Right renal cortex interstitium (tissue), 3 donors: ENCODE measurements around the gene HAAO. TPM values are rescaled to one million over a fixed set of nuclear protein-coding genes. Genes with fewer than 3 reads are reported as not detected.
A peak's percentile ranks its signal among the peaks of the same experiment; 100 is the strongest.
"Not testable (repeated sequence)": the region's sequence is repeated elsewhere in the genome, so short reads cannot be mapped to it uniquely, and the experiment has no call there.

Experiments
- DNase-seq, 3 donors: peaks; one replicate each; pipeline ENCODE4 v3.0.0-alpha.2; 2013; ENCODE audit warnings: low read depth in 3 of 3, low spot score in 2 of 3
- polyA plus RNA-seq, 3 donors: library from polyadenylated mRNA; unstranded; fragments of 120-200 nt; gene quantifications; one replicate each; pipeline ENCODE4 v1.2.1, GENCODE V29; 2013; ENCODE audit not compliant: insufficient read length in 3 of 3

HAAO gene
- polyA plus RNA-seq, 3 donors: 31.5 to 40.5 (median 38.4) TPM

- DNase-seq: no peak
These were observed 38.2 kb downstream of the HAAO start for GRCh38 chr2:42754021-42754775.

GRCh38 chr2:42752816-42753813, 39.3 kb downstream of the HAAO start:
- DNase-seq: no peak

- DNase-seq: no peak
These were observed 40.1 kb downstream of the HAAO start for GRCh38 chr2:42752314-42752713.

GRCh38 chr2:42748840-42749239, 43.5 kb downstream of the HAAO start:
- no peak for DNase-seq

GRCh38 chr2:42747422-42747821, 45.0 kb downstream of the HAAO start:
- DNase-seq: no peak

GRCh38 chr2:42744545-42745082, 47.8 kb downstream of the HAAO start:
- DNase-seq: no peak

GRCh38 chr2:42743659-42743990, 48.8 kb downstream of the HAAO start:
- no peak for DNase-seq

GRCh38 chr2:42742740-42743658, 49.4 kb downstream of the HAAO start:
- no peak for DNase-seq

- no peak for DNase-seq
These were observed 51.2 kb downstream of the HAAO start for GRCh38 chr2:42741140-42741539.

- DNase-seq: no peak
These were observed 55.6 kb downstream of the HAAO start for GRCh38 chr2:42736598-42737322.

- DNase-seq: no peak
These were observed 58.5 kb downstream of the HAAO start for GRCh38 chr2:42733852-42734251.

GRCh38 chr2:42731316-42731715, 61.1 kb downstream of the HAAO start:
- not testable (repeated sequence) for DNase-seq

GRCh38 chr2:42726680-42727079, 65.7 kb downstream of the HAAO start:
- DNase-seq: no peak

- DNase-seq: no peak
These were observed 66.7 kb downstream of the HAAO start for GRCh38 chr2:42725657-42726056.

- no peak for DNase-seq
These were observed 67.5 kb downstream of the HAAO start for GRCh38 chr2:42724886-42725285.

GRCh38 chr2:42723465-42723864, 68.9 kb downstream of the HAAO start:
- DNase-seq: no peak

GRCh38 chr2:42722320-42723190, 69.8 kb downstream of the HAAO start:
- DNase-seq: peak in 2 of 3 donors; percentile 9 to 12

- no peak for DNase-seq
These were observed 70.5 kb downstream of the HAAO start for GRCh38 chr2:42721898-42722297.
